Suprapubic skin (tissue), 4 donors: ENCODE measurements around the gene TMEM88.

Source experiments
- EP300 ChIP-seq: sonication (generic); formaldehyde crosslinking; IDR thresholded peaks from one replicate; pipeline ENCODE4 v1.6.1; 2017; ENCODE audit warnings: antibody characterized with exemption
- POLR2AphosphoS5 ChIP-seq, 3 donors: sonication (generic); formaldehyde crosslinking; IDR thresholded peaks; one replicate each; pipeline ENCODE4 v1.6.1; 2017; ENCODE audit warnings: antibody characterized with exemption in 3 of 3
- TF ChIP-seq, protein P1 (sequence below), 2 donors: fragments of 200-600 bp in 1 of 2; fragments of 450-650 bp in 1 of 2; sonication (generic) in 1 of 2; IDR thresholded peaks; one replicate each; pipeline ENCODE4 v1.5.1; 2016 to 2019; ENCODE audit warnings: antibody characterized with exemption in 2 of 2, mild to moderate bottlenecking in 1 of 2, moderate library complexity in 1 of 2

DNA sequence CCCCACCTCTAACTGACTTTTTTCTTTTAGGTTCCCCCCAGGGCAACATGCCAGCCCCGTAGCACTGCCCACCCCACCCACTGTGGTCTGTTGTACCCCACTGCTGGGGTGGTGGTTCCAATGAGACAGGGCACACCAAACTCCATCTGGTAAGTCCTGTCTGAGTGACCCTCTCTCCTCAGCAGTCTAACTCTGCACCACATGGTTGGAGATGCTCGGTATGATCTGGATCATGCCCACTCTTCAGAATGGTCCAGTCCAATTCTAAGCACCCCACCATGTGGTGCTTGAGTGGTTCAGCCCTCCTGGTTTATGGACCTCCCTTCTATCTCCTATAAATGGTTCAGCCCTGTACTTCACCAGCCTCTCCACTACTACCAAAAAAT is 15.0 kb upstream of the TMEM88 start:
- TF ChIP-seq POLR2AphosphoS5 (IDR thresholded peaks at IDR 0.05) (no peak), EP300 (no peak)
- TF ChIP-seq, protein P1, sequence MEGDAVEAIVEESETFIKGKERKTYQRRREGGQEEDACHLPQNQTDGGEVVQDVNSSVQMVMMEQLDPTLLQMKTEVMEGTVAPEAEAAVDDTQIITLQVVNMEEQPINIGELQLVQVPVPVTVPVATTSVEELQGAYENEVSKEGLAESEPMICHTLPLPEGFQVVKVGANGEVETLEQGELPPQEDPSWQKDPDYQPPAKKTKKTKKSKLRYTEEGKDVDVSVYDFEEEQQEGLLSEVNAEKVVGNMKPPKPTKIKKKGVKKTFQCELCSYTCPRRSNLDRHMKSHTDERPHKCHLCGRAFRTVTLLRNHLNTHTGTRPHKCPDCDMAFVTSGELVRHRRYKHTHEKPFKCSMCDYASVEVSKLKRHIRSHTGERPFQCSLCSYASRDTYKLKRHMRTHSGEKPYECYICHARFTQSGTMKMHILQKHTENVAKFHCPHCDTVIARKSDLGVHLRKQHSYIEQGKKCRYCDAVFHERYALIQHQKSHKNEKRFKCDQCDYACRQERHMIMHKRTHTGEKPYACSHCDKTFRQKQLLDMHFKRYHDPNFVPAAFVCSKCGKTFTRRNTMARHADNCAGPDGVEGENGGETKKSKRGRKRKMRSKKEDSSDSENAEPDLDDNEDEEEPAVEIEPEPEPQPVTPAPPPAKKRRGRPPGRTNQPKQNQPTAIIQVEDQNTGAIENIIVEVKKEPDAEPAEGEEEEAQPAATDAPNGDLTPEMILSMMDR (IDR thresholded peaks at IDR 0.05), result no peak
